ENCODE results near the gene DHX36.

The DHX36 gene

GRCh38 chr3:154310840-154311239, 13.4 kb downstream of the DHX36 start:
- TF ChIP-seq, protein P1, sequence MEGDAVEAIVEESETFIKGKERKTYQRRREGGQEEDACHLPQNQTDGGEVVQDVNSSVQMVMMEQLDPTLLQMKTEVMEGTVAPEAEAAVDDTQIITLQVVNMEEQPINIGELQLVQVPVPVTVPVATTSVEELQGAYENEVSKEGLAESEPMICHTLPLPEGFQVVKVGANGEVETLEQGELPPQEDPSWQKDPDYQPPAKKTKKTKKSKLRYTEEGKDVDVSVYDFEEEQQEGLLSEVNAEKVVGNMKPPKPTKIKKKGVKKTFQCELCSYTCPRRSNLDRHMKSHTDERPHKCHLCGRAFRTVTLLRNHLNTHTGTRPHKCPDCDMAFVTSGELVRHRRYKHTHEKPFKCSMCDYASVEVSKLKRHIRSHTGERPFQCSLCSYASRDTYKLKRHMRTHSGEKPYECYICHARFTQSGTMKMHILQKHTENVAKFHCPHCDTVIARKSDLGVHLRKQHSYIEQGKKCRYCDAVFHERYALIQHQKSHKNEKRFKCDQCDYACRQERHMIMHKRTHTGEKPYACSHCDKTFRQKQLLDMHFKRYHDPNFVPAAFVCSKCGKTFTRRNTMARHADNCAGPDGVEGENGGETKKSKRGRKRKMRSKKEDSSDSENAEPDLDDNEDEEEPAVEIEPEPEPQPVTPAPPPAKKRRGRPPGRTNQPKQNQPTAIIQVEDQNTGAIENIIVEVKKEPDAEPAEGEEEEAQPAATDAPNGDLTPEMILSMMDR (conservative IDR thresholded peaks at IDR 0.05): no peak
- H3K27ac ChIP-seq: no peak overlapping the region

- TF ChIP-seq, protein P1 (conservative IDR thresholded peaks at IDR 0.05): no peak
- H3K27ac ChIP-seq: no peak overlapping the region
Measured at GRCh38 chr3:154307363-154307762, 16.9 kb downstream of the DHX36 start.

DNA sequence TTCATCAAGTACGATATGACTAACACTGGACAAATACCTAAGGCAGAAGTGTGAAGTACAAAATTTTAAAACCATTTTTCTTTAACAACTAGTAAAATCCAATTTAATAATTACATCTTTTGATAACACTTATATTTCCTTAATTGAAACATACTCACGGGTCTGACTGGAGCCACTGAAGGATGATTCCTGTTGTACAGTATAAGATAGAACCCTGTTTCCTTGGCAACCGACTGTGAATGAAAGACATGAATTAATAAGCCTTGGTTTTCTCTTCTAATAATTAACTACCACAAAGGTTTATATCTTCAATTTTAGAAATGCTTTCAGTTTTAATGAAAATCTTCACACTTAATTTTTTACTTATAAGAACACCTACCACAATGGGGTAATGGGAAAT, 19.4 kb downstream of the DHX36 start:
- TF ChIP-seq, protein P1 (conservative IDR thresholded peaks at IDR 0.05): no peak
- H3K27ac ChIP-seq: no peak overlapping the region

DNA sequence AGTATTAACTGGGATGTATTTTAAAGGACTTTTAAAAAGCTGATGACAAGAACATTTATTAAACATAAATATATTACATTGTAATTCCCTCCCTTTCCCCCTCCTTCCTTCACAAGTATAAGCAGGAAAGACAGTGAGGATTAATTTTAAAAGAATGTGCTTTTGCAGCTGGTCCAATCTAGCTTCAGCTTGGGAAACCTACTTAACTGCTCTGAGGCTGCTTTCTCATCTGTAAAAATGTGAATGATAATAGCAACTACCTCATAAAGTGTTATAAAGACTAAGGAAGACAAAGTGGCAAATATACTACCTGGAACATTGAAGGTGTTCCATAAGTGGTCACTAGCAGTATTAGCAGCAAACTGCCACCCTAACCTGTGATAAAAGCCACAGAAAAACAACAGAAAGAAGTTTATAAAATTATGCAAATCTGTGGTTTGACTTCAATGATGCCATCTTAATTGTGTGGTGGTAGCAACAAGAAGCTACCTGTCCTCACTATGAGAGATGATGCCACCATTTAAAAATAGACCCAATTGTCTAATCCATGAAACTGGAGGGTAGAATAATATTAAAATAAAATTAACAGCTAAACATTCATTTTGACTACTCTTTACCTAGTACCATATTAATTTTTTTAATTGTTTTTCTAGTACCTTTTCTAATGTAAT, 20.0 kb downstream of the DHX36 start:
- no peak overlapping the region for H3K27ac ChIP-seq
- TF ChIP-seq, protein P1 (conservative IDR thresholded peaks at IDR 0.05): no peak

DNA sequence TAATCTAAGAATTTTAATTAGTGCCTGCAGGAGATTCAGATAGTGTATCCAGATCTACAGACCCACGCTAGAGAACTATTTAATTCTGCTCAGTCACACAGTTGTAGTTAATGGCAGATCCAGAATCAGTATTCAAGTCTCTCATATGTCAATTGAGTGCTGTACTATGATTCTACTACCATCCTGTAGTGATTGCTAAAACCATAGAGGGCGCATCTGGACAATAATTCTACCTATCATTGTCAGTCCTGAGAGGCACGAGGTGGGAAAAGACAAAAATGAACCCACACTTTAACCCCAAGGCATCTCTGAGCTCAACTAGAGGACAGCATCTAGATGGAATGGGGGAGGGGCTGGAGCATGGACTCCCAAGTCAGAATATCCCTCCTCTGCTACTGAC, 22.7 kb downstream of the DHX36 start:
- no peak overlapping the region for H3K27ac ChIP-seq
- TF ChIP-seq, protein P1 (conservative IDR thresholded peaks at IDR 0.05): peak; percentile 34; the same call in 1 of the 2 replicates

- H3K27ac ChIP-seq: no peak overlapping the region
- TF ChIP-seq, protein P1 (conservative IDR thresholded peaks at IDR 0.05): no peak
Measured at GRCh38 chr3:154294016-154294415, 30.3 kb downstream of the DHX36 start.

- TF ChIP-seq, protein P1 (conservative IDR thresholded peaks at IDR 0.05): no peak
Measured at GRCh38 chr3:154290187-154290586, 34.1 kb downstream of the DHX36 start.

More at GRCh38 chr3:154290187-154290586, 34.1 kb downstream of the DHX36 start:
- H3K27ac ChIP-seq: no peak overlapping the region

Measured in VCaP (cell line).